Central memory CD4-positive, alpha-beta T cell (primary cell): ENCODE measurements around the gene VPS37C.

Experiments used
- DNase-seq: peaks from one replicate; pipeline ENCODE4 v3.0.0; 2022

Gene VPS37C

DNA sequence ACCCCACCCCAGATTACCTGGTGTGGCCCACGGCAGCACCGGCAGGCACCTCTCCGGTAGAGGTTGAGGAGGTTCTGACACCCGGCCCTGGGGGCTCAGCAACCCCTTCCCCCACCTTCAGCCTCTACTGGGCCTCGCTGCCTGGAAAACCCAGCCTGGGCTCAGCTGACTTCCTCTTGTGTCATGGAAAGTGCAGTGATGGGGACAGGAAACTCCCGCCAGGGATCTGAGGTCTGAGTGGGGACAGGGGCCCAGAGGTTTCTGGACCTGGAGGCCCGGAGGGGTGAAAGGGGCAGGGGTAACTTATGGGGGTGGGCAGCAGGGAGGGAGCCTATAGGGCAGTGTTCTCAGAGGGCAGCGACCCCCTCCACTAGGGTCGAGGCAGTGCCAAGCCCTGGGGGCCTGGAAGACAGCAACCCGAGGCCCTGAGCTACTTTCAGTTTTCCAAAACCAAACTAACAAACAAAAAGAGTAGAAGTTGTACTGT, 68.9 kb downstream of the VPS37C start:
- no peak for DNase-seq

DNA sequence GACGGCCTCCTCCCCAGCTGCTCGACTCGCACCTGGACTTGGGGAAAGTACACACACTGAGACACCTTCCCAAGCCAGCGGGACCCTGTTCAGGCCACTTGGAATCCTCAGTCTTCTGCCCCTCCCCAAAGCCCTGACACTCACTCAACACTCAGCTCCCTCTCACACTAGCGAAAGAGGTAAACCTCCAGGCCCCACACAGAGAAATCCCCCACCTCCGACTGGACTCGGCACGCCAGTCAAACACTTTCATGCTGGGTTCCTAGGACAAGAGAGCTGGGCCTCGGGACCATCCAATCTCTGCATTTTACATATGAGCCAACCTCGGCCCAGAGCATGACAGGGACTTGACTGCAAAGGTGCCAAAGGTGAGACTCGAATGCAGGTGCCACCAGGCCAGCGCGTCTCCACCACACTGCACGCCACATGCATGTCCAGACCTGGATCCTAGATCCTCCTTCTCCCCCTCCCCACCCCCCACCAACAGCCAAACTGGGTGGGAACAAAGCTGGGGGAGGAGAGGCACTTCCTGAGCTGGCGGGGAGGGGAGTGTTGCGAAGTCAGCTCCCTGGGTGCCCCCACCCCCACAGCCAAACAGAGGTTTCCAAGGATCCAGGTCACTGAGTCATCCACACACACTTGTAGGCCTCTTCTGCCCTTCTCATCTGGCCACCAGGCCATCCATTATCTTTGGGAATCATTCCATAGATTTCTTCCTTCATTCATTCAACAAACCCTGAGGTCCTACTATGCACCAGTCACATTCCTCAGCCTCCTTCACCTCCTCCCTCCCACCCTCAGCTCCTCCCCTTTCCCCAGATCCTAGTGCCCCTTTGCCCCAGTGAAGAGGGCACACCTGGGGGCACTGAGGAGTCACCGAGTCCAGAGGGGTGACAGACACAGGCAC, 69.6 kb downstream of the VPS37C start:
- DNase-seq, result peak; percentile 37

DNA sequence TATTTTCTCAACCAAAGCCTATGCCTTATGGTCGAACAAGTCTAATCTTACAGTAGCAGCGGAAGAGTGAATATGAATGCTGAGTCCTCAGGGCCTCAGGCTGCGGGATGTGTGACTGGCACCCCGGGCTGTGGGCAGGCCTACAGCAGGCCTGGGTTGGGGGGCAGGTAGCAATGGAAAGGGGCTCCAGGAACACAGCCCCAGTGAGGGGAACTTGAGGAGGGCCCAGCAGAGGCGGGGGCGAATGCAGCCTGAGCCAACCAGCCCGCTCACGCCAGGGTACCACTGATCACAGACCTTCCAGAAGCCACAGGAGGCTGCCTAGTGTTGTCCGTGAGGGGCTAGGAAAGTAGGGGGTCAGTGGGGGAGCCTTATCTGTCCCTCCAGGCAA, 70.2 kb downstream of the VPS37C start:
- DNase-seq, result no peak

DNA sequence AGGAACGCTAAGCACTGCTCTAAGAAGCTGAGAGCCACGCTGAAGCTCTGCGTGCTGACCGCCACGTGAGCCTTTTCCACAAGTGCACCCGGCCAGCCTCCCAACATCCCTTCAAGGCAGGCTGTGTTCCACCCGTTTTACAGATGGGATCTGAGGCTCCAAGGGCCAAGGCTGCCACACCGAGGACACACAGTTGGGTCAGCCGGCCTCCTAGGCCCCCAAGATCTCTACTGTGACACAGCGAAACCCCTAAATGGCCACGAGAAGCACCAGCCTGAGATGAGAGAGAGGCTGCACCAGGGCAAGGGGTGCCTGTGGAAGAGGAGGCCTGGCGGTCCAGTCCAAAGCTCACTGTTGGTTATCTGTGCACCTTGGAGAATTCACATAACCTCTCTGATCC, 70.7 kb downstream of the VPS37C start:
- no peak for DNase-seq

DNA sequence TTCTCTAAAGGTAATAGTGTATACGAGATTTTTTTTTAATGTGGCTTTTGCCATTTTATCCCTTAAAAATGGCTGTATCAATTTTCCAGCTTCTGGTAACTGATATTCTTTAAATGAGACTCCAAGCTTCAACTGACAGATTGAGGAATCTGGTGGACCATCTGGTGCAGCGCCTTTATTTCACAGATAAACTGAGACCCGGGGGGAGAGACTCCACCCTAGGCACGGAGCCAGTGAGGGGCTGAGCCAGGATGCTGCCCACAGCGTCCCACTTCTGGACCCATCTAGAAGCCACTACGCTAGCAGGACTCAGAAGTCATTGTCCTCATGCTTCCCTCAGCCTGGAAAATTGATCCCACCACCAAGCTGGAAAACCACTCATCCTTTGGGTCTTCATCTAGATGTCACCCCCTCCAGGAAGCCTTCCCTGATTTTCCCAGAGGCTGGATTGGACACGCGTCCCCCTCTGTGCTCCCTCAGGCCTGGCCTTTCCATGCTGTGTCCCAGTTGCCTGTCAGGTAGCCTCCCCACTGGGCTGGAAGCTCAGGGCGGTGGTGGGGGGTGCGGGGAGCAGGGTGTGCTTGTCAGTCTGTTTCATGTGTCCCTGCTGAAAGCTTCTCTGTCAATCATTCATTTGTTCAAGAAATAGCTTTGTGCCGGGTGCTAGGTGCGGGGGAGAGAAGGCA, 71.3 kb downstream of the VPS37C start:
- DNase-seq, result no peak

DNA sequence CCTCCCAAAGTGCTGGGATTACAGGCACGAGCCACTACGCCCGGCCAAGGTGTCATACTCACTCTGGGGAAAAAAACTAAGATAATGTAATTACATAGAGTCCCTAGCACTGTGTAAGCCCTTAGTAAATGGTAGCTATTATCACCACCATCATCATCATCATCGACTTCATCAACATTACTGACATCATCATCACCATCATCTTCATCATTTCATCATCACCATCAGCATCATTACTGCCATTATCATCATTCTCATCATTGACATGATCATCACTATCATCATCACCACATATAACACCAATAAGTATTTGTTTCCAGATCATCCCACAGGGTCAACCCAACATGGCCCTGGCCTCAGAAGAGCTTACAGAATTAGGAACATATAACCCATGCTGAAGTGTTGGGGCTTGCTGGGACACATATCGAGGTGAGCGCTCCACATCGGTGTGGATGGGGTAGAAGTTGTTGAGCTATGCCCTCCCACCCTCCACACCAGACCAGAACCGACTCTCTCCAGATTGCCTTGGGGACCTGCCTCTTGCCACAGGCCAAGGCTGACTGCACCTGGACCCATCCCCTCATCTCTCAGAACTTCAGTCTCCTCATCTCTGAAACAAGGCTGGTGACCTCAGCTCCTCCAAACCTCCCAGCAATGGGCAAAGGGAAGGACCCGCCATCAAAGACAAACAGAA, 73.7 kb downstream of the VPS37C start:
- DNase-seq, result no peak

DNA sequence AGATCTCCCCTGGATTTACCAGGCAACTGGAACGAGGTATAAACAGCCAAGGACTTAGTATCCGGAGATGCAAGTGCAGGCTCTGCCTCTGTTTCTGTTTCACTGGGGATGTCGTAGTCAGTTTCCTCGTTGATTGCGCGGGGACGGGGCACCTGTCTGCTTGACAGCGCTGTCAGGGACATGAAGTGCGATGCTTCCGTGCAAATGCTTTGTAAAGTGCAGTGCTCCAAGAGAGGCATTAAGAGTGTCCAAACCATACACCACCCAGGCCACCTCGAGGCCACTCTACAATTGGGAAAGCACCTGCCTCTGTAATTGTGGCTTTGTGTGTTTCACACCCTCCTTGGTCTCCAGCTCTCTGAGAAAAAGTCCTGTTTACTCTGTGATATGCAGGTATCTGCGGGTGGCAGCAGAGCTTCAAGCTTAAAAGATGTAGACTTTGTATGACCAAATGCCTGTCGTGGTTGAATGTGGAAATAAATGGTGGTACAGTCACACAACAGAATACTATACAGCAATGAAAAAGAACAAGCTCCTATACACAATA, 77.6 kb downstream of the VPS37C start:
- DNase-seq, result peak; percentile 79

DNA sequence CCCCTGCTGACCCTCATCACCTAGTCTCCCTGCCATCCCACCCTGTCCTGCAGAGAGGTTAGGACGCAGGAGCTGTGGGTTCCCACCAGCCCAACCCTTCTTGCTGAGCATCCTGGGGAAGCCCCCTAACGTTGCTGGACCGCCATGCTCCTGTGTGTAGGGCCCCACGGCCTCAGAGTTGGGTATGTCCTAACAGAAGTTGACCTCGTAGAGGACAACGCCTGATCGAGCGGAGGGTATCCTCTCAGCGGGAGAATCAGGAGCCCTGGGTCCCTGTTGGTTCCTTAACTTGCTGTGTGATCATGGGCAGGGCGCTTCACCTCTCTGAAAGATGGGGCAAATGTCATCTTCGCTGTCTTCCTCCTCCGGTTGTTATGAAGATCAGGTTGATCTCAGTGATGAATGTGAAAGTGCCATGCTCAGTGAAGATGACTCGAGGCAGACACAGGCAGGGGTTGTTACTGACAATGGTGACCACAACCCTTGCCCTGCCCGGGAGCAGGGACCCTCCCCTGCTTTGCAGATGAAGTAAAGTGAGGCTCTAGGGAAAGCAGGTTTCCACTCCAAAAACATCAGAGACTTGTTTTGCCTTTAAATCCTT, 78.2 kb downstream of the VPS37C start:
- DNase-seq, result peak; percentile 55

DNA sequence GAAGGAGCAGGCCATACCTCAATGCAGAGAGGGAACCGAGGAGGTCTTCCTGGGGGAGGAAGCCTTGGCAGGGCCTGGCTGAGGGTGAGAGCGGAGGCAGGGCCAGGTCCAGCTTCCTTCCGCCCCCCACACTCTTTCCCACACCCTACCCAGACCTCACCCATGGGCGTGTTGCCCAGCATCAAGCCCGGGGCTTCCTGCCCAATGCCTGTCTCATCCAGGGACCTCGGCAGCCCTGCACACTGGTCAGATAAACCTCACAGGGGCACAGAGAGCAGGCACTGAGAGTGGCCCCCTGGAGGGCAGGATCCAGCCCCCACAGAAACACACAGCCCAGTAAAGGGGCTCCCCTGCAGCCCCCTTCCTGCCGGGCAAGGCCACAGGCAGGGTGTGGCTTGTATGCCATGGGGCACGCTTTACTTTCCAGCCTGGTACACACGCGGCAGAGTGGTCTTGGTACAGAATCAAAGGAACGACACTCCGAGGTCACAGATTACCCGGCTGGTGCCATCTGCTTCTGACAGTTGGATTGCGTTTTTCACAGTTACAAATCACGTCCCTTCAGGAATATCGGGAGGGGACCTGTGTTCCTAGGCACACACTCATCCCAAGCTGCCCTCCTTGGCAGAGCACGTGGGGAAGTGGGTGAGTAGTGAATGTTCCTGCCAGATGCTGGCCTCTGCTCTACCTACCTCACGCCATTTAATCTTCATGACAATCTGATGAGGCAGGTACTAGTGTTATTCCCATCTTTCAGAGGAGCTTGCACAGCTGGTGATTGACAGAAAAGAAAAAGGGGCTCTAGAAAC, 79.0 kb downstream of the VPS37C start:
- DNase-seq, result no peak

DNA sequence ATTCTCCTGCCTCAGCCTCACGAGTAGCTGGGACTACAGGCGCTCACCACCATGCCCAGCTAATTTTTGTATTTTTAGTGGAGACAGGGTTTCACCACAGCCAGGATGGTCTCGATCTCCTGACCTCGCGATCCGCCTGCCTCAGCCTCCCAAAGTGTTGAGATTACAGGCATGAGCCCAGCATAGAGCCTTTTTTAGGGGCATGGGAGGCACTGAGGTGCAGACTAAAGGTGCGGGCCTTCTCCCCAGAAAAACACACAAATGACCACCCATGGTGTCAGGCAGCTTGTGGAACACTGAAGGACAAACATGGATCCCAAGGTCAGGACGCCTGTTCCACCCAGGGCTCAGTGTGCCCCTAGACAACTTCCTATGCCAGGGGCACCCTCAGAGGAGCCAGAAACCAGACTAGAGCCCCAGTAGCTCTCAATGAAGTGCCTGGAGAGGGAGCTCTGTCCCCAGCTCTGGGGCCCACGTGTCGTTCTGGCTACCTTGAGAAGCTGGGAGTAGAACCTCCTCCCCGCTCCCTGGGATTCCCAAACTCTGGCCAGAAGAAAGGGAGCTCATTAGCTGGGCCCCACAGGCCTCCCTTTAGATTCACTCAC, 80.1 kb downstream of the VPS37C start:
- no peak for DNase-seq

DNA sequence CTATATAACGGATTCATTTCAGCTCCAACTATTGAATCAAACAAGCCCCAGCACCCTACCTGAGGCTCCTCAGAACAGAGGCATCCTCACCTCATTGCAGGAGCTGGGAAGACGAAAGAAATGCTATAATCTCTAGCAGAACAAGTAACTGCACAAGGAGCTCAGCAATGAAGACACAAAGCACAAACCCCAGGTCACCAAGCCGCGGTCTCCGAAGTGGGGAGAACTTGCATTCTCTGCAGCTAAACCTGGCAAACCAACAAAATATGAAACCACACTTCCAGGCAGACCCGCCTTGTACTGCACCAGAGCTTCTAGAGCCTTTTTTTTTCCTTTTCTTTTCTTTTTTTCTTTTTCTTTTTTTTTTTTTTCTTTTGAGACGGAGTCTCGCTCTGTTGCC, 80.7 kb downstream of the VPS37C start:
- DNase-seq, result peak; percentile 51
